Esophagus squamous epithelium (tissue), 4 donors: ENCODE data around the gene SURF1.

ENCODE experiments used
- CTCF ChIP-seq, 6 experiments: fragments of 450-650 bp in 4 of 6; fragments of 200-600 bp in 2 of 6; sonication (generic) in 2 of 6; IDR thresholded peaks; one replicate each; pipeline ENCODE4 v1.5.1; 2016 to 2019; ENCODE audit warnings: antibody characterized with exemption in 6 of 6, mild to moderate bottlenecking in 4 of 6, moderate library complexity in 4 of 6
- POLR2A ChIP-seq, 4 donors: fragments of 450-650 bp; IDR thresholded peaks; one replicate each; pipeline ENCODE4 v1.6.1; 2017; ENCODE audit warnings: antibody characterized with exemption in 4 of 4, mild to moderate bottlenecking in 4 of 4, moderate library complexity in 3 of 4

GRCh38 chr9:133357656-133358055 lies 1.4 kb upstream of the SURF1 start:
- no peak for TF ChIP-seq CTCF (IDR thresholded peaks at IDR 0.05)
- no peak for TF ChIP-seq POLR2A (IDR thresholded peaks at IDR 0.05)
